Cardiac septum (tissue), 1 donor: ENCODE data around the gene MRPS26. TPM values are rescaled to one million over a fixed set of nuclear protein-coding genes. Genes with fewer than 3 reads are reported as not detected.

Source experiments
- DNase-seq: peaks from one replicate; pipeline ENCODE4 v3.0.0-alpha.2; 2020; ENCODE audit warnings: low spot score
- intact Hi-C: fragments of 100-400 bp; cut with DNase I; formaldehyde crosslinking; loops from one replicate; pipeline ENCODE4 v1.14.0; 2022
- total RNA-seq: library from RNA; stranded (reverse); fragmentation: NEBNext Ultra II Directional; extraction: Animal tissue kit (Norgen Biotek cat#: 25700); gene quantifications from one replicate; pipeline ENCODE4 v1.2.1, GENCODE V29; 2021
- donor health status: DM: no; HTN: no; CAD: no.

MRPS26 gene
- total RNA-seq, 1 donor from 2014 or later = 43.0 TPM

- intact Hi-C loops = no loop called here
These were observed 49.2 kb downstream of the MRPS26 start for GRCh38 chr20:3094848-3095629.

More at GRCh38 chr20:3094848-3095629, 49.2 kb downstream of the MRPS26 start:
- DNase-seq = no peak

Other genes with a start within 250 kb of the MRPS26 start
- 0.19 TPM for gene CPXM1, start 245.4 kb upstream of the MRPS26 start, total RNA-seq
- gene C20orf141, start 231.1 kb upstream of the MRPS26 start, total RNA-seq = not detected
- gene TMEM239, start 229.7 kb upstream of the MRPS26 start, total RNA-seq = not detected
- gene PCED1A, start 205.4 kb upstream of the MRPS26 start, total RNA-seq = 12.8 TPM
- gene VPS16, start 205.3 kb upstream of the MRPS26 start, total RNA-seq = 23.3 TPM
- gene PTPRA, start 172.6 kb upstream of the MRPS26 start, total RNA-seq = 23.5 TPM
- gene GNRH2, start 2.4 kb upstream of the MRPS26 start, total RNA-seq = not detected
- gene OXT, start 25.6 kb downstream of the MRPS26 start, total RNA-seq = not detected
- gene AVP, start 38.7 kb downstream of the MRPS26 start, total RNA-seq = not detected
- 23.2 TPM for gene FASTKD5, start 113.8 kb downstream of the MRPS26 start, total RNA-seq
- gene UBOX5, start 113.8 kb downstream of the MRPS26 start, total RNA-seq = 3.9 TPM
- gene LZTS3, start 127.5 kb downstream of the MRPS26 start, total RNA-seq = 6.9 TPM
- gene DDRGK1, start 158.6 kb downstream of the MRPS26 start, total RNA-seq = 29.1 TPM
- 24.1 TPM for gene ITPA, start 163.4 kb downstream of the MRPS26 start, total RNA-seq
- gene SLC4A11, start 193.1 kb downstream of the MRPS26 start, total RNA-seq = 0.35 TPM